HUES6 (cell line): Measurements from ENCODE around the gene MRPL36.
A peak's percentile ranks its signal among the peaks of the same experiment; 100 is the strongest.

Experiments
- H3K27ac ChIP-seq: 2 replicates; pipeline ENCODE4 v1.7.0; 2013; ENCODE audit warnings: low read depth, mild to moderate bottlenecking, low read length, inconsistent platforms
- H3K27me3 ChIP-seq: 2 replicates; pipeline ENCODE4 v1.6.1; 2013; ENCODE audit warnings: low read length; ENCODE audit not compliant: control insufficient read depth, insufficient read depth
- H3K36me3 ChIP-seq: 2 replicates; pipeline ENCODE4 v1.6.1; 2013; ENCODE audit warnings: low read length; ENCODE audit not compliant: control insufficient read depth, insufficient read depth
- H3K4me1 ChIP-seq: 2 replicates; pipeline ENCODE4 v1.6.1; 2013; ENCODE audit warnings: low read length; ENCODE audit not compliant: control insufficient read depth, insufficient read depth
- H3K4me3 ChIP-seq: 2 replicates; pipeline ENCODE4 v1.5.1; 2013; ENCODE audit warnings: low read depth, low read length
- H3K9ac ChIP-seq: one replicate; pipeline ENCODE4 v1.6.1; 2013; ENCODE audit warnings: mild to moderate bottlenecking, low read length
- H3K9me3 ChIP-seq: 2 replicates; pipeline ENCODE4 v1.6.1; 2013; ENCODE audit warnings: low read depth, low read length; ENCODE audit not compliant: control insufficient read depth, insufficient read depth

MRPL36 gene

DNA sequence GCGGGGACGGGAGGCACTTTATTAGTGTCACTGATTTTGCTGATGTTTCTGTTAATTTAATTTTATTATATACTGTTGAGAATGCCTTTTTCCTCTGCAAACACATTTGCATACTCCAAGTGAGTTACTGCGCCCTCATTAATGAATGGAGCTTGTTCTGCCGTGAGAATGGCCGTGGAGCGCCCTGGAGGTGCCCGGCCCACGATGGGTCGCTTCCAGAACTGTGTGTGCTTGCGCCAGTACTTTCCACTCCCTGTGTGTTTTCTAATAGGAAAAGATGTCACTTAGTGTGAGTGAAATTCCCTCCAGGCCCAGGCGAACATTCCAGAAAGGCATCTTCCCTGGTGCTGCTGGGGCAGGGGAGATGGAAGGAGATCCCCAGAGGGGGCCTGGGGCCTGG, 31.6 kb upstream of the MRPL36 start:
- no peak overlapping the region for H3K4me3 ChIP-seq
- H3K27ac ChIP-seq: no peak overlapping the region
- H3K27me3 ChIP-seq: no peaks in the 10 kb centered on the region; the same call in 1 of the 2 replicates
- no peak overlapping the region for H3K9ac ChIP-seq
- peaks cover 30% of the 10 kb centered on the region for H3K4me1 ChIP-seq
- no peaks in the 10 kb centered on the region for H3K36me3 ChIP-seq
- no peaks in the 10 kb centered on the region for H3K9me3 ChIP-seq

DNA sequence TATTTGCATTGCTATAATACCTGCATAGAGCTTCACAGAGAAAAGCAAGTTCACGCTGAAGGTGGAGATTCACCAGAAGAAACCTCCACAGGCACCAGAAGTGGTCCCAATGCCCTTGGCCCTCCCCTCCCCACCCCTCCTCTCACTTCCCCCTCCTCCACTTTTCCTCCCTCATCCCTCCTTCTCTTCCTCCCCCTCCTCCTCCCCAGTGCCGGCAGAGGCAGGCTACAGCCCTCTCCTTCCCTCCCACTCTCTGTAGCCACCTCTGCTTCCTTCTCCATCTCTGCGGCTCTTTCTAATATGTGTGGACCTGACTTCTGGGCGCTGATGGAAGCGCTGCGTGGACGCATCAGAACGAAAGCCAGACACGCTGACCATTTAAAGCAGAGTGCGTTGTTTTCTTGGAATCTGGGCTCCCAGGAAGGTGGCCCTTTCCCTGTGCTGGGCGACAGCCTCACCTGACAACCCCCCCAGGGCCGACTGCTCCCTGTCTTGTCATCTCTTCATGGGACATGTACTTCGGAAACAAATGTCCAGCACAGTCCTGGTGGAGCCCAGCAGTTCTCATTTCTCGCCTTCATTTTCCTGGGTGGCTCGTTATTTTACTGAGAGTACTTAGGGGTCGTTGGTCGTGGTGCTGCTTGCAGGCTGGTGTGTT, 31.1 kb upstream of the MRPL36 start:
- Histone ChIP-seq H3K36me3 (no peaks in the 10 kb centered on the region), H3K9me3 (no peaks in the 10 kb centered on the region), H3K27ac (no peak overlapping the region), H3K27me3 (no peaks in the 10 kb centered on the region; the same call in 1 of the 2 replicates), H3K4me3 (no peak overlapping the region), H3K9ac (no peak overlapping the region), H3K4me1 (peaks cover 30% of the 10 kb centered on the region)

DNA sequence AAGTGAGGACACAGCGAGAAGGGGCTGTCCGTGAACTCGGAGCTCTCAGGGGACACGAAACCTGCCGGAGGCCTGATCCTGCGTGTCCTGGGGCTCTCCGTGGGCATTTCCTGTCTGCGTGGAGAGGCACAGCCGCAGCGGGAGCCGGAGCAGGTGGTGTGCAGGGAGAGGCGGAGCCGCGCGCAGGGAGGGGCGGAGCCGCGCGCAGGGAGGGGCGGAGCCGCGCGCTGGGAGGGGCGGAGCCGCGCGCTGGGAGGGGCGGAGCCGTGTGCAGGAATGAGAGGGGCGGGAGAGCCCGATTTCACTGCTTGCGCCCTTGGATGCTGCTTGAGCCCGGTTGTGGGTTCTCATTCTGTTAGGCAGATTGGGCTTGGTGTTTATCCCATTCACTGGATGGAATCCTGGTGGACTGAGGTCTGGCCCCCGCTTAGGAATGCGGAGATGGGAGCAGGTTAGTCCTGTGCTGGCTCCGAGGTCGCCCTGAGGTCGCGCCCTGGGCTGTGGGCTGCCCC, 28.3 kb upstream of the MRPL36 start:
- H3K9me3 ChIP-seq: no peaks in the 10 kb centered on the region
- no peaks in the 10 kb centered on the region for H3K27me3 ChIP-seq
- H3K36me3 ChIP-seq: peaks cover 14% of the 10 kb centered on the region
- no peak overlapping the region for H3K9ac ChIP-seq
- peak overlapping the region; percentile 54 for H3K4me3 ChIP-seq
- H3K4me1 ChIP-seq: peaks cover 18% of the 10 kb centered on the region
- H3K27ac ChIP-seq: no peak overlapping the region

DNA sequence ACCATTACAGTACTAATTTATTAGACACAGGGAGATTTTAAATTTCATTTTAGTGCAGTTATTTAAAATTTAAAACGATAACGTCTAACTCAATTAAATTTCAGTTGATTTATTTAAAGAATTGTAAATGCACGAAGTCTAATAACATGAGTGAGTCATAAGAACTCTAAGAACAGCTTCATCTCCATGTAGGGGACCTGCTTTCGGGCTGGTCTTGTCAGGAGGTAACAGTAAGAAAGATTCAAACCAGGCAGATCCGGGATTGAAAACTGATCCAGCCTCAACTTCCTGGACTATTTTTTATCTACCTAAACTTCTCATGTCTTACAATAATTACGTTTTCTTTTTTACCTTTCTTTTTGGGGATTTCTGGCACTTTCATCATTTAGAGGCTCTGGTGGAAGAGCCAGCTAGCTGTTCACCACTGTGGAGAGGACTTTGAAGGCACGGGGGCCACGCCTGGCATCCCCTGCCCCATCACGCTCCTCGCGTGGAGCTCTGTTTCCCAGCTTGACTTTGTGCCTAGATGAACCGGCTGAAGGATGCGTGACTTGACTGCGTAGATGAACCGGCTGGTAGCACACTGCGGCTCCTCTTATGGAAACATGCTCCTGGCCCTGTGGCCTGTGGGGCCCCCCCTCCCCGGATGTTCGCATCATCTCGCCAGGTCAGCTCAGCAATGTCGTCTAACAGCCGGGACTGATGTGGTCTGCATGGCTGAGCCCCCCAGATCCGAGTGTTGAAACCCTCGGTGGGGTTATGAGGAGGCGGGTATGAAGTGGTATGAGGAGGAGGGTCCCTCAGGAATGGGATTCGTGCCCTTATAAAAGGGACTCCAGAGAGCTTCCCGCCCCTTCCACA, 27.6 kb upstream of the MRPL36 start:
- Histone ChIP-seq H3K9ac (no peak overlapping the region), H3K4me3 (peak overlapping the region; percentile 54), H3K4me1 (peaks cover 18% of the 10 kb centered on the region), H3K9me3 (no peaks in the 10 kb centered on the region), H3K27ac (no peak overlapping the region), H3K27me3 (no peaks in the 10 kb centered on the region), H3K36me3 (peaks cover 17% of the 10 kb centered on the region)

DNA sequence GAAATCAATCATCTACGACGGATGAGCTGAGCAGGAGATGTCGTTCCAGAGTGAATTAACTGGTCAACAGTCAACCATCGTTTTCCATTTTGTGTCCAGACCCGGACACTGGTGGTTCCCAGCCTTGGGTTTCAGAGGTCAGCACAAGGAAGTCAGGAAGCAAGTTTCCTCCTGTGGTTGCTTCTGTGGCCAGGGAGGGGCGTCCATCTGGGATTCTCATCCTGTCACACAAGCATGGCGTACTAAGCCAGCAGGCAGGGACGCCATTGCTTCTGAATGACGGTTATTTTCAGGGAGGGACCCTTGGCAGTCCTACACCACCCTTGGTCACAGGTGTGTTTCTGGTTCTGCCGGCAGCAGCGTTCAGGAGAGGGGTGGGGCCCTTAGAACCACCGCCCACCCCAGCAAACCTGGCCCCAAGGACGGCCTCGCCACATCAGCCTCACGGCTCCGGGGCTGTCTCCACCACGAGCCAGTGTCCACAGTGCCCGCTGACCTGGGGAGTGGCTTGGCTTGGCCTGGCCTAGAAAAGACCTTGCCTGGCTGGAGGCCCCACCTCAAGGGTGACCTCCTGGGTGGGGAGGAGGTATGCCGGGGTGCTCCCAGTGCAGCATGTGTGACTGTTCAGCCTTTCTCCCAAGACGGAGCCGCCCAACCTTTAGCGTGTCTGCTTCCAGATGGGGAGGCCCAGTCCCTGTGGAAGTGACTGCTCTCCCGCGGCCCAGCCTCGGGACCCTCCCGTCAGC, 26.8 kb upstream of the MRPL36 start:
- Histone ChIP-seq H3K4me3 (no peak overlapping the region), H3K4me1 (peaks cover 11% of the 10 kb centered on the region; the same call in 1 of the 2 replicates), H3K36me3 (peaks cover 25% of the 10 kb centered on the region), H3K9ac (no peak overlapping the region), H3K27ac (no peak overlapping the region), H3K9me3 (no peaks in the 10 kb centered on the region), H3K27me3 (no peaks in the 10 kb centered on the region)

DNA sequence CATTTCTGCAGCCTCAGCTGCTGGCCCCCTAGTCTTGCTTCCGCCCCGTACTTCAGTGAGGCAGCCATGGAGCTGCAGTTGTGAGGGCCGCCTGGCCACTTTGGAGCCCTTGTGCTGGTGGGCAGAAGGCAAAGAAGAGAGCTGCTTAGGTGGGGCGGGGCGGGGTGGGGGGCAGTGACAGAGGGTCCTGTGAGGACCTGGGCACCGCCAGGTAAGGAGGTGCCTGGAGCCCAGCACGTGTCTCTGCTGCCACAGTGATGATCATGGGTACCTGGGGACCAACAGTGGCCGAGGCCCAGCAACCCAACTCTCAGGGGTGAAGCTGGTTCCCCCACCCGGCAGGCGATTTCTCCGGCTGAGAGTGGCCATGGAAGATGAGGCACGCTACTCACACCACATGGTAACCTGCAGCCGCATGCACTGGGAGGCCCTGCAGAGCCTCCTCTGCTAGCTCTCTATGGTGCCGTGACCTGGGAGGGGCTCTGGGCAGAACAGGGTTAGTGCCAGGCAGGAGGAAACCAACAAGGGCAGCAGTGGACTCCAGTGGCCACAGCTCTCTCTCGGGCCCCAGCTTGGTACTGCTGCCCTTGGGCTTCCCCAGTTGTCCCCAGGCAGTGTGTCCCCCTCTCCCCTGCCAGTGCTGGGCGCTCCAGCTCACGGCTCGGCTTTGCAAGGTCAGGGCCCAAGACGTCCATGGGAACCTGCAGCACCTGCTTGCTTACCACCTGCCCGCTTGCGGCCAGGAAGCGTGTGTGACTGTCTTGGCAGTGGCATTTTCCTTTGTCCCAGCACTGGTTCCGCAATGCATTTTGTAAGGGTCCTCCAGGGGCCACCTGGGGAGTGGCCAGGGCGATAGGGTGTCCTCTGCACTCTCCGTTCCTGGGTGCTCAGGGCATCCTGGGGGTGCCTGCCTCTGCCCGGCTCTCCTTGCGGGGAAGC, 25.5 kb upstream of the MRPL36 start:
- Histone ChIP-seq H3K9ac (no peak overlapping the region), H3K9me3 (no peaks in the 10 kb centered on the region), H3K36me3 (peaks cover 38% of the 10 kb centered on the region), H3K27ac (no peak overlapping the region), H3K4me3 (no peak overlapping the region), H3K27me3 (no peaks in the 10 kb centered on the region), H3K4me1 (peaks cover 5% of the 10 kb centered on the region; the same call in 1 of the 2 replicates)

DNA sequence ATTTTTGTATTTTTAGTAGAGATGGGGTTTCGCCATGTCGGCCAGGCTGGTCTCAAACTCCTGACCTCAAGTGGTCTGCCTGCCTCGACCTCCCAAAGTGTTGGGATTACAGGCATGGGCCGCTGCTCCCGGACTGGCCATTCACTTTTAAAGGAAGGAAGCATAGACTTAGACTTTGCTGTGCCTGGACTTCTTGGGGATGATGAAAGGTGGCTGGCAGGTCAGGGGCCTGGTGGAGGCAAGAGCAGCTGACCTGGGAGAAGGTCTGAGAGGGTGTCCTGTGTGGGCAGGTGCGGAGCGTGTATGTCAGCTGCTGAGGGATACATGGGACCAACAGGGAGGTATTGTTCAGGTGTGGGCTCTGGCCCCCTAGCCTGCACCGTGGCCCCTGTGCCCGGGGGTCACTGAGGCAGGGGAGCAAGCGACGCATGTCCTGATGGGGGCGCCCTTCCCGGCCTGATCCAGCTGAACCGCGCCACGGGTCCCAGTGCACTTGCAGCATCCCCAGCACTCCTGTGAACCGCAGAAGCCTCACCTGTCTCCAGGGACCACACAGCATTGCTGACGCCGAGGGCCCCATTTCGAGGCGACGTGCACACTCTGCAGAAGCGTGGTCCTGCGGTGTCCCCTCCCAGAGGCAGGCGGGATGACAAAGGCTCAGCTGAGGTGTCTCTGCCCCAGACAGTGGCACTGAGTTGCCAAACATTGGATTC, 24.6 kb upstream of the MRPL36 start:
- Histone ChIP-seq H3K9me3 (no peaks in the 10 kb centered on the region), H3K4me1 (peaks cover 5% of the 10 kb centered on the region; the same call in 1 of the 2 replicates), H3K27me3 (no peaks in the 10 kb centered on the region), H3K4me3 (no peak overlapping the region), H3K9ac (no peak overlapping the region), H3K36me3 (peaks cover 46% of the 10 kb centered on the region), H3K27ac (no peak overlapping the region)

DNA sequence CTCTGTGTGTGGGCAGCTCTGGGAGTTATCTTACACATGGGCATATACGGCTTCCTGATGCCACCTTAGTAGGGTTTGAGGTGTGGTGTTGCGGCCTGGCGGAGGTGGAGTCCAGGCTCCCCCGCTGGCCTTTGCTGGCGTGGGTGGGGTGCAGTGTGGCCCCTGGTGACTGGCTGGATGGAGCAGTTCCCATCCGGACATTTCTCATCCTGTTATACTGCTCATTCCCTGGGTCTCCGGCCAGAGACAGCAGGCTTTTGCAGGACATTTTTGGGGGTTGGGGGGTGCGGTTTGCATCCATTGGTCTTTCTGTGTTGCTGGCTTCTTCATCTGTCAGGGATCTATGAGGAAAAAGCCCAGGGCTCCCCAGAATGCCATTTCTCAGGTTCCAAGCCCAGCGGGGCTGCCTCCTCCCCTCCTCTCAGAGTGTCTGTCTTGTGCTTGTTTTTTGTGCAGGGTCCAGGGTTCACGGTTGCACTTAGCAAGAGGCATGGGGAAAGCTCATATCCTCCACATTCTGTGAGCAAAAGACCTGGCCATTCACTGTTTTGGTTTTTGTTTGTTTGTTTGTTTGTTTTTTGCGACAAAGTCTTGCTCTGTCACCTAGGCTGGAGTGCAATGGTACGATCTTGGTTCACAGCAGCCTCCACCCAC, 23.9 kb upstream of the MRPL36 start:
- Histone ChIP-seq H3K27me3 (no peaks in the 10 kb centered on the region), H3K9ac (no peak overlapping the region), H3K36me3 (peaks cover 53% of the 10 kb centered on the region), H3K4me3 (no peak overlapping the region), H3K4me1 (peaks cover 5% of the 10 kb centered on the region; the same call in 1 of the 2 replicates), H3K27ac (no peak overlapping the region), H3K9me3 (no peaks in the 10 kb centered on the region)

DNA sequence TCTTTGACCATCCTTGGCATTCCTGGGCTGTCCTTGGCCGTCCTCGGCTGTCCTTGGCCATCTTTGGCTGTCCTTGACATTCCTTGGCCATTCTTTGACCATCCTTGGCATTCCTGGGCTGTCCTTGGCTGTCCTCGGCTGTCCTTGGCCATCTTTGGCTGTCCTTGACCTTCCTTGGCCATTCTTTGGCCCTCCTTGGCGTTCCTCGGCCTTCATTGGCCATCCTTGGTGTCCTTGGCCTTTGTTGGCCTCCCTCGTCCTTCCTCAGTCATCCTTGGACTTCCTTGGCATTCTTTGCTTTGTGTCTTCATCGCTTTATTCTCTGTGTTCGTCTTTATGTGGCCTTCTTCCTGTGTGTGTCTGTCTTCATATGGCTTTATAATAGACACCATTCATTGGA, 22.2 kb upstream of the MRPL36 start:
- no peaks in the 10 kb centered on the region for H3K9me3 ChIP-seq
- H3K27ac ChIP-seq: no peak overlapping the region
- no peak overlapping the region for H3K9ac ChIP-seq
- H3K4me1 ChIP-seq: no peaks in the 10 kb centered on the region
- H3K36me3 ChIP-seq: peaks cover 69% of the 10 kb centered on the region
- H3K4me3 ChIP-seq: no peak overlapping the region
- no peaks in the 10 kb centered on the region for H3K27me3 ChIP-seq
